DOHH2 (cell line): Measurements from ENCODE around the gene ASPRV1.

Experiments used
- H3F3A ChIP-seq: fragments of 200-600 bp; sonication (generic), shearing (Covaris generic); 2 replicates; pipeline ENCODE4 v1.6.0; 2016; ENCODE audit warnings: antibody characterized with exemption, mild to moderate bottlenecking; ENCODE audit not compliant: control insufficient read depth, insufficient read depth
- H3K27ac ChIP-seq: fragments of 200-600 bp; sonication (generic); 2 replicates; pipeline ENCODE4 v1.5.1; 2014; ENCODE audit warnings: low read depth, mild to moderate bottlenecking, low read length, moderate library complexity
- H3K27me3 ChIP-seq: fragments of 200-600 bp; sonication (generic); 2 replicates; pipeline ENCODE4 v1.6.1; 2014; ENCODE audit warnings: mild to moderate bottlenecking, low read length, mixed read lengths; ENCODE audit not compliant: control insufficient read depth
- H3K36me3 ChIP-seq: fragments of 200-600 bp; sonication (generic); 2 replicates; pipeline ENCODE4 v1.6.1; 2014; ENCODE audit warnings: mild to moderate bottlenecking, low read length, moderate library complexity, mixed read lengths; ENCODE audit not compliant: control insufficient read depth
- H3K4me1 ChIP-seq: fragments of 200-600 bp; sonication (generic); 2 replicates; pipeline ENCODE4 v1.6.1; 2014; ENCODE audit warnings: mild to moderate bottlenecking, low read length, mixed read lengths; ENCODE audit not compliant: control insufficient read depth
- H3K4me2 ChIP-seq: fragments of 200-600 bp; sonication (generic); 2 replicates; pipeline ENCODE4 v1.6.0; 2014; ENCODE audit warnings: mild to moderate bottlenecking, low read length, moderate library complexity
- H3K4me3 ChIP-seq: fragments of 200-600 bp; sonication (generic); 2 replicates; pipeline ENCODE4 v1.5.1; 2014; ENCODE audit warnings: mild to moderate bottlenecking, low read length, mixed read lengths
- H3K79me2 ChIP-seq: fragments of 200-600 bp; sonication (generic); 2 replicates; pipeline ENCODE4 v1.6.1; 2014; ENCODE audit warnings: mild to moderate bottlenecking, low read length, mixed read lengths; ENCODE audit not compliant: control insufficient read depth
- H3K9me2 ChIP-seq: fragments of 200-600 bp; sonication (generic); replicated peaks from 2 replicates; pipeline ENCODE4 v1.6.1; 2014; ENCODE audit warnings: mild to moderate bottlenecking, low read length, mixed read lengths; ENCODE audit not compliant: control insufficient read depth
- H3K9me3 ChIP-seq: fragments of 200-600 bp; sonication (generic); 2 replicates; pipeline ENCODE4 v1.6.1; 2014; ENCODE audit warnings: antibody characterized with exemption, low read length, mixed read lengths; ENCODE audit not compliant: control insufficient read depth, insufficient read depth
- H4K20me1 ChIP-seq: fragments of 200-600 bp; sonication (generic); 2 replicates; pipeline ENCODE4 v1.6.0; 2014; ENCODE audit warnings: low read depth, mild to moderate bottlenecking, antibody characterized with exemption, low read length, moderate library complexity; ENCODE audit not compliant: control insufficient read depth, insufficient read depth
- CTCF ChIP-seq: fragments of 200-600 bp; sonication (generic); IDR thresholded peaks from one replicate; pipeline ENCODE4 v1.5.1; 2014; ENCODE audit warnings: antibody characterized with exemption, mild to moderate bottlenecking, low read depth, low read length; ENCODE audit not compliant: poor library complexity, severe bottlenecking
- EZH2phosphoT487 ChIP-seq: fragments of 200-600 bp; sonication (generic); IDR thresholded peaks from 2 replicates; pipeline ENCODE4 v1.6.1; 2017; ENCODE audit warnings: borderline replicate concordance, mild to moderate bottlenecking, antibody characterized with exemption, low read length, moderate library complexity, mixed read lengths

ASPRV1 gene

GRCh38 chr2:69943843-69944525 lies 17.4 kb downstream of the ASPRV1 start:
- Histone ChIP-seq H3K36me3 (peaks cover 4% of the 10 kb centered on the region; the same call in 1 of the 2 replicates), H3K9me2 (no peaks in the 10 kb centered on the region), H3K27ac (no peak overlapping the region), H3K27me3 (no peaks in the 10 kb centered on the region), H3K79me2 (no peaks in the 10 kb centered on the region), H3K9me3 (no peaks in the 10 kb centered on the region), H3F3A (no peaks in the 10 kb centered on the region), H4K20me1 (no peaks in the 10 kb centered on the region), H3K4me1 (peaks cover 16% of the 10 kb centered on the region), H3K4me2 (no peak overlapping the region), H3K4me3 (no peak overlapping the region)
- TF ChIP-seq CTCF (no peak), EZH2phosphoT487 (no peak)

- Histone ChIP-seq H4K20me1 (no peaks in the 10 kb centered on the region), H3K79me2 (no peaks in the 10 kb centered on the region), H3K27me3 (no peaks in the 10 kb centered on the region), H3K27ac (no peak overlapping the region), H3K4me1 (peaks cover 16% of the 10 kb centered on the region), H3K9me3 (no peaks in the 10 kb centered on the region), H3K4me2 (no peak overlapping the region), H3K36me3 (peaks cover 11% of the 10 kb centered on the region; the same call in 1 of the 2 replicates), H3K9me2 (no peaks in the 10 kb centered on the region), H3K4me3 (no peak overlapping the region), H3F3A (no peaks in the 10 kb centered on the region)
- TF ChIP-seq CTCF = no peak
- TF ChIP-seq EZH2phosphoT487 = no peak
Observed at GRCh38 chr2:69943000-69943842, 18.2 kb downstream of the ASPRV1 start.

- no peak for TF ChIP-seq CTCF
- TF ChIP-seq EZH2phosphoT487 = no peak
- Histone ChIP-seq H3K36me3 (peaks cover 19% of the 10 kb centered on the region; the same call in 1 of the 2 replicates), H3K27me3 (no peaks in the 10 kb centered on the region), H3F3A (no peaks in the 10 kb centered on the region), H3K4me2 (no peak overlapping the region), H3K27ac (no peak overlapping the region), H3K9me2 (no peaks in the 10 kb centered on the region), H4K20me1 (no peaks in the 10 kb centered on the region), H3K79me2 (no peaks in the 10 kb centered on the region), H3K9me3 (no peaks in the 10 kb centered on the region), H3K4me3 (no peak overlapping the region), H3K4me1 (no peaks in the 10 kb centered on the region)
Observed at GRCh38 chr2:69940691-69941090, 20.7 kb downstream of the ASPRV1 start.
